Astrocyte (in vitro differentiated cells and primary cell): Measurements from ENCODE around the gene IGF2BP2. TPM values are rescaled to one million over a fixed set of nuclear protein-coding genes. Genes with fewer than 3 reads are reported as not detected.

Experiments
- DNase-seq: peaks from one replicate; pipeline ENCODE4 v3.0.0-alpha.2; 2010; ENCODE audit warnings: low read depth
- FAIRE-seq: peaks from 2 replicates; lab custom pipeline; 2011; peaks lifted over from hg19 to GRCh38; lab: Jason Lieb, UNC
- H2AFZ ChIP-seq: 2 replicates; pipeline ENCODE4 v1.6.0; 2012; ENCODE audit warnings: low read depth, low read length, inconsistent platforms
- H3K27ac ChIP-seq: 2 replicates; pipeline ENCODE4 v1.5.1; 2011; ENCODE audit warnings: low read depth, low read length, inconsistent platforms
- H3K27me3 ChIP-seq: 2 replicates; pipeline ENCODE4 v1.6.0; 2011; ENCODE audit warnings: low read length, inconsistent platforms; ENCODE audit not compliant: insufficient read depth
- H3K36me3 ChIP-seq: 2 replicates; pipeline ENCODE4 v1.5.1; 2011; ENCODE audit warnings: low read length, inconsistent platforms; ENCODE audit not compliant: insufficient read depth
- H3K4me1 ChIP-seq: 2 replicates; pipeline ENCODE4 v1.5.1; 2011; ENCODE audit warnings: low read length, inconsistent platforms; ENCODE audit not compliant: insufficient read depth
- H3K4me2 ChIP-seq: 2 replicates; pipeline ENCODE4 v1.6.0; 2012; ENCODE audit warnings: low read length, inconsistent platforms
- H3K4me3 ChIP-seq: 2 replicates; pipeline ENCODE4 v1.5.1; 2011; ENCODE audit warnings: low read depth, mild to moderate bottlenecking, low read length, inconsistent platforms; ENCODE audit not compliant: insufficient read depth
- H3K79me2 ChIP-seq: 2 replicates; pipeline ENCODE4 v1.6.0; 2012; ENCODE audit warnings: mild to moderate bottlenecking, low read length, inconsistent platforms; ENCODE audit not compliant: insufficient read depth
- H3K9ac ChIP-seq: 2 replicates; pipeline ENCODE4 v1.6.0; 2012; ENCODE audit warnings: mild to moderate bottlenecking, low read length, inconsistent platforms
- H3K9me3 ChIP-seq: 2 replicates; pipeline ENCODE4 v1.5.1; 2012; ENCODE audit warnings: low read depth, mild to moderate bottlenecking, low read length, inconsistent platforms; ENCODE audit not compliant: insufficient read depth
- H4K20me1 ChIP-seq: 2 replicates; pipeline ENCODE4 v1.6.0; 2012; ENCODE audit warnings: low read length, inconsistent platforms; ENCODE audit not compliant: insufficient read depth
- H3K27ac Mint-ChIP-seq: one replicate; pipeline ENCODE4 v1.8.0; 2021; ENCODE audit warnings: mild to moderate bottlenecking, mixed read lengths; ENCODE audit not compliant: unreplicated experiment
- H3K27me3 Mint-ChIP-seq: one replicate; pipeline ENCODE4 v1.8.0; 2021; ENCODE audit warnings: low read depth, mixed read lengths; ENCODE audit not compliant: unreplicated experiment
- H3K36me3 Mint-ChIP-seq: one replicate; pipeline ENCODE4 v1.8.0; 2021; ENCODE audit warnings: low read depth, mixed read lengths; ENCODE audit not compliant: unreplicated experiment
- H3K4me1 Mint-ChIP-seq: one replicate; pipeline ENCODE4 v1.8.0; 2021; ENCODE audit warnings: low read depth, mixed read lengths; ENCODE audit not compliant: unreplicated experiment
- H3K4me3 Mint-ChIP-seq: one replicate; pipeline ENCODE4 v1.8.0; 2021; ENCODE audit warnings: mild to moderate bottlenecking, moderate library complexity, mixed read lengths; ENCODE audit not compliant: unreplicated experiment
- H3K9me3 Mint-ChIP-seq: one replicate; pipeline ENCODE4 v1.8.0; 2021; ENCODE audit warnings: mild to moderate bottlenecking, mixed read lengths; ENCODE audit not compliant: unreplicated experiment
- CTCF ChIP-seq: IDR thresholded peaks from 2 replicates; pipeline ENCODE4 v1.5.1; 2011; ENCODE audit warnings: low read depth, mild to moderate bottlenecking, inconsistent platforms, low read length, moderate library complexity; ENCODE audit not compliant: insufficient read depth
- EZH2 ChIP-seq: IDR thresholded peaks from 2 replicates; pipeline ENCODE4 v1.6.1; 2012; ENCODE audit warnings: mild to moderate bottlenecking, low read length, inconsistent platforms; ENCODE audit not compliant: insufficient read depth
- total RNA-seq: library from RNA; stranded (reverse); gene quantifications from 2 replicates; pipeline ENCODE4 v1.2.1, GENCODE V29; 2021

Gene IGF2BP2
- total RNA-seq, 1 donor from 2014 or later, result 162 TPM

GRCh38 chr3:185657691-185658503 is 166.9 kb downstream of the IGF2BP2 start:
- no peaks in the 10 kb centered on the region for H3K27me3 ChIP-seq
- peaks cover 22% of the 10 kb centered on the region for H4K20me1 ChIP-seq
- H3K9me3 ChIP-seq, result no peaks in the 10 kb centered on the region
- H3K9ac ChIP-seq, result peak overlapping the region; percentile 25
- peak overlapping the region; percentile 88 for H3K27ac ChIP-seq
- H3K4me3 ChIP-seq, result no peak overlapping the region
- Mint-ChIP-seq H3K4me1 (peaks cover 63% of the 10 kb centered on the region), H3K9me3 (peaks cover 1% of the 10 kb centered on the region), H3K4me3 (peak overlapping the region; percentile 64), H3K27me3 (no peaks in the 10 kb centered on the region), H3K36me3 (peaks cover 24% of the 10 kb centered on the region), H3K27ac (peak overlapping the region; percentile 99)
- FAIRE-seq (no peak), DNase-seq (no peak)
- peaks cover 5% of the 10 kb centered on the region for H3K36me3 ChIP-seq
- H2AFZ ChIP-seq, result no peak overlapping the region
- TF ChIP-seq EZH2 (no peak), CTCF (no peak)
- peak overlapping the region; percentile 62 for H3K4me2 ChIP-seq
- H3K79me2 ChIP-seq, result no peaks in the 10 kb centered on the region
- H3K4me1 ChIP-seq, result peaks cover 55% of the 10 kb centered on the region

GRCh38 chr3:185657211-185657610 is 167.6 kb downstream of the IGF2BP2 start:
- Mint-ChIP-seq H3K36me3 (peaks cover 26% of the 10 kb centered on the region), H3K27ac (peak overlapping the region; percentile 99), H3K27me3 (no peaks in the 10 kb centered on the region), H3K4me3 (peak overlapping the region; percentile 54), H3K9me3 (peaks cover 1% of the 10 kb centered on the region), H3K4me1 (peaks cover 66% of the 10 kb centered on the region)
- Histone ChIP-seq H3K4me2 (peak overlapping the region; percentile 62), H3K27ac (peak overlapping the region; percentile 88), H3K36me3 (peaks cover 5% of the 10 kb centered on the region), H3K79me2 (no peaks in the 10 kb centered on the region), H3K9me3 (no peaks in the 10 kb centered on the region), H3K4me1 (peaks cover 55% of the 10 kb centered on the region), H4K20me1 (peaks cover 24% of the 10 kb centered on the region), H3K4me3 (no peak overlapping the region), H3K9ac (peak overlapping the region; percentile 71), H2AFZ (no peak overlapping the region), H3K27me3 (no peaks in the 10 kb centered on the region)
- FAIRE-seq (no peak), DNase-seq (no peak)
- TF ChIP-seq EZH2 (no peak), CTCF (no peak)
